Ascending aorta (tissue), 1 donor: ENCODE measurements around the gene PLEKHS1. TPM values are rescaled to one million over a fixed set of nuclear protein-coding genes. Genes with fewer than 3 reads are reported as not detected.

Source experiments
- total RNA-seq: library from RNA; depleted of rRNA; stranded (reverse); fragments of >200 nt; gene quantifications from one replicate; pipeline ENCODE4 v1.1.0, GENCODE V29; 2016

Gene PLEKHS1
- total RNA-seq, 1 donor from 2014 or later = not detected

Other genes with a start within 250 kb of the PLEKHS1 start
- gene HABP2, start 198.6 kb upstream of the PLEKHS1 start, total RNA-seq = not detected
- not detected for gene NRAP, start 87.6 kb upstream of the PLEKHS1 start, total RNA-seq
- gene CASP7, start 71.8 kb upstream of the PLEKHS1 start, total RNA-seq = 27.2 TPM
- gene DCLRE1A, start 102.4 kb downstream of the PLEKHS1 start, total RNA-seq = 0.21 TPM
- 7.1 TPM for gene NHLRC2, start 103.0 kb downstream of the PLEKHS1 start, total RNA-seq